Activated B cell treated with CpG ODN at 0.5 μM for 24 hours (primary cell): Measurements from ENCODE around the gene RANGRF. TPM values are rescaled to one million over a fixed set of nuclear protein-coding genes. Genes with fewer than 3 reads are reported as not detected.

ENCODE experiments used
- ATAC-seq: fragments of 200-7000 bp; cut with Tn5 transposase; one replicate; pipeline ENCODE4 v1.10.0; 2021; ENCODE audit warnings: low read depth, mild to moderate bottlenecking, moderate library complexity
- CTCF ChIA-PET: fragments of 350-600 bp; sonication (Branson Sonifier 250); formaldehyde crosslinking; loops from one replicate; lab custom pipeline; 2021; ENCODE audit warnings: antibody characterized with exemption; lab: Charles Lee
- POLR2A ChIA-PET: fragments of 350-600 bp; sonication (Branson Sonifier 250); formaldehyde crosslinking; loops from one replicate; lab custom pipeline; 2021; ENCODE audit warnings: antibody characterized with exemption; lab: Charles Lee
- DNase-seq: peaks from one replicate; pipeline ENCODE4 v3.0.0; 2022
- H3K27ac Mint-ChIP-seq: one replicate; pipeline ENCODE4 v1.8.0; 2020; ENCODE audit warnings: mixed read lengths
- H3K27me3 Mint-ChIP-seq: one replicate; pipeline ENCODE4 v1.8.0; 2021; ENCODE audit warnings: mixed read lengths
- H3K36me3 Mint-ChIP-seq: one replicate; pipeline ENCODE4 v1.8.0; 2021; ENCODE audit warnings: low read depth, mixed read lengths
- H3K4me1 Mint-ChIP-seq: one replicate; pipeline ENCODE4 v1.8.0; 2021; ENCODE audit warnings: mixed read lengths
- H3K4me3 Mint-ChIP-seq: one replicate; pipeline ENCODE4 v1.8.0; 2020; ENCODE audit warnings: mild to moderate bottlenecking, mixed read lengths
- H3K9me3 Mint-ChIP-seq: one replicate; pipeline ENCODE4 v1.8.0; 2020; ENCODE audit warnings: mixed read lengths
- intact Hi-C: fragments of 100-400 bp; cut with micrococcal nuclease; formaldehyde crosslinking; loops from one replicate; pipeline ENCODE4 v1.15.1; 2024
- total RNA-seq: library from RNA; stranded (reverse); gene quantifications from 2 replicates; pipeline ENCODE4 v1.2.3, GENCODE V29; 2022
- TF ChIP-seq, protein P1 (sequence below): fragments of 200-600 bp; IDR thresholded peaks from one replicate; pipeline ENCODE4 v1.8.0; 2022; ENCODE audit warnings: antibody characterized with exemption, mild to moderate bottlenecking

The RANGRF gene
- total RNA-seq, 1 donor from 2014 or later = 50.1 TPM

DNA sequence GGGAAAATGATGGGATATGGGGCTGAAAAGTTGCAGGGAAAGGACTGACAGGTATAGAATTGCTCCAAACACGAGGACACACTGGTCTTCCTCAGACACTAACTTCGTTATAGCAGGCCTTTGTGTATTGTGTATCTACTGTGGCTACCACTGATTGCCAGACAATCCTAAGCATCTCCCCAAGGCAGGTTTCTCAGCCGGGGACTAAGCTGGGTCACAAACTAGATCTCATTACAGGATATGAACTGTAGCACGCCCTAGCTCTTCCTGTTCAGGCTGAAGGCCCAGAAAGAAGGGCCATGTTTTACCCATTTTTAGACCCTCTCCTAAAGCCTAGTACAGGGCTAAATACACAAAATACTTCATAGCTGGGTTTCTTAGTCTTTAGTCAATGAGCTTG is 5.1 kb upstream of the RANGRF start:
- peaks cover 21% of the 10 kb centered on the region for H3K4me1 Mint-ChIP-seq
- TF ChIP-seq, protein P1, sequence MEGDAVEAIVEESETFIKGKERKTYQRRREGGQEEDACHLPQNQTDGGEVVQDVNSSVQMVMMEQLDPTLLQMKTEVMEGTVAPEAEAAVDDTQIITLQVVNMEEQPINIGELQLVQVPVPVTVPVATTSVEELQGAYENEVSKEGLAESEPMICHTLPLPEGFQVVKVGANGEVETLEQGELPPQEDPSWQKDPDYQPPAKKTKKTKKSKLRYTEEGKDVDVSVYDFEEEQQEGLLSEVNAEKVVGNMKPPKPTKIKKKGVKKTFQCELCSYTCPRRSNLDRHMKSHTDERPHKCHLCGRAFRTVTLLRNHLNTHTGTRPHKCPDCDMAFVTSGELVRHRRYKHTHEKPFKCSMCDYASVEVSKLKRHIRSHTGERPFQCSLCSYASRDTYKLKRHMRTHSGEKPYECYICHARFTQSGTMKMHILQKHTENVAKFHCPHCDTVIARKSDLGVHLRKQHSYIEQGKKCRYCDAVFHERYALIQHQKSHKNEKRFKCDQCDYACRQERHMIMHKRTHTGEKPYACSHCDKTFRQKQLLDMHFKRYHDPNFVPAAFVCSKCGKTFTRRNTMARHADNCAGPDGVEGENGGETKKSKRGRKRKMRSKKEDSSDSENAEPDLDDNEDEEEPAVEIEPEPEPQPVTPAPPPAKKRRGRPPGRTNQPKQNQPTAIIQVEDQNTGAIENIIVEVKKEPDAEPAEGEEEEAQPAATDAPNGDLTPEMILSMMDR = no peak
- H3K27me3 Mint-ChIP-seq = no peaks in the 10 kb centered on the region
- no peak overlapping the region for H3K4me3 Mint-ChIP-seq
- H3K36me3 Mint-ChIP-seq = peaks cover 2% of the 10 kb centered on the region
- intact Hi-C loops = no loop called here
- ChIA-PET CTCF (interaction anchor here (0.6 kb wide), 1 partner anchor 745 kb away, joined by 4 read pairs; no protein-coding TSS in a partner anchor), POLR2A (interaction anchor here (0.5 kb wide), 1 partner anchor 37 kb away, joined by 3 read pairs; no protein-coding TSS in a partner anchor)
- DNase-seq = no peak
- H3K9me3 Mint-ChIP-seq = no peaks in the 10 kb centered on the region
- H3K27ac Mint-ChIP-seq = no peak overlapping the region
- no peak for ATAC-seq

DNA sequence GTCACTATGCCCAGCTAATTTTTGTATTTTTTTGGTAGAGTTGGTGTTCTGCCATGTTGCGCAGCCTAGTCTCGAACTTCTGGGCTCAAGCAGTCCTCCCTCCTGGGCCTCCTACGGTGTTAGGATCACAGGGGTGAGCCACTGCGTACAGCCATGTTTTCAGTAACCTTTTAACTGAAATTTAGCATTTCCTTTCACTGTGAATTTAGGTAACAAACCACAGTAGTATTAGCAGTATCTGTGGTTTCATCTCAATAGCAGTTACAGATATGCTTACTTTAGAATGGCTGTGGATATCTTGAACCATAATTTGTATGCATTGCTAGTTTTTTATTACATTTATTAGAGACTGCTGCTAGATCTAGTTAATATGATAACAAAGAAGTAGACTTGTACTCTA is 4.3 kb upstream of the RANGRF start:
- H3K27me3 Mint-ChIP-seq = no peaks in the 10 kb centered on the region
- POLR2A ChIA-PET = interaction anchor here (0.6 kb wide), 1 partner anchor 67 kb away, joined by 3 read pairs; no protein-coding TSS in a partner anchor
- intact Hi-C loops = no loop called here
- TF ChIP-seq, protein P1 = no peak
- H3K4me1 Mint-ChIP-seq = peaks cover 27% of the 10 kb centered on the region
- CTCF ChIA-PET = no interaction called here
- ATAC-seq = no peak
- H3K4me3 Mint-ChIP-seq = no peak overlapping the region
- no peak overlapping the region for H3K27ac Mint-ChIP-seq
- peaks cover 7% of the 10 kb centered on the region for H3K36me3 Mint-ChIP-seq
- no peaks in the 10 kb centered on the region for H3K9me3 Mint-ChIP-seq
- no peak for DNase-seq

DNA sequence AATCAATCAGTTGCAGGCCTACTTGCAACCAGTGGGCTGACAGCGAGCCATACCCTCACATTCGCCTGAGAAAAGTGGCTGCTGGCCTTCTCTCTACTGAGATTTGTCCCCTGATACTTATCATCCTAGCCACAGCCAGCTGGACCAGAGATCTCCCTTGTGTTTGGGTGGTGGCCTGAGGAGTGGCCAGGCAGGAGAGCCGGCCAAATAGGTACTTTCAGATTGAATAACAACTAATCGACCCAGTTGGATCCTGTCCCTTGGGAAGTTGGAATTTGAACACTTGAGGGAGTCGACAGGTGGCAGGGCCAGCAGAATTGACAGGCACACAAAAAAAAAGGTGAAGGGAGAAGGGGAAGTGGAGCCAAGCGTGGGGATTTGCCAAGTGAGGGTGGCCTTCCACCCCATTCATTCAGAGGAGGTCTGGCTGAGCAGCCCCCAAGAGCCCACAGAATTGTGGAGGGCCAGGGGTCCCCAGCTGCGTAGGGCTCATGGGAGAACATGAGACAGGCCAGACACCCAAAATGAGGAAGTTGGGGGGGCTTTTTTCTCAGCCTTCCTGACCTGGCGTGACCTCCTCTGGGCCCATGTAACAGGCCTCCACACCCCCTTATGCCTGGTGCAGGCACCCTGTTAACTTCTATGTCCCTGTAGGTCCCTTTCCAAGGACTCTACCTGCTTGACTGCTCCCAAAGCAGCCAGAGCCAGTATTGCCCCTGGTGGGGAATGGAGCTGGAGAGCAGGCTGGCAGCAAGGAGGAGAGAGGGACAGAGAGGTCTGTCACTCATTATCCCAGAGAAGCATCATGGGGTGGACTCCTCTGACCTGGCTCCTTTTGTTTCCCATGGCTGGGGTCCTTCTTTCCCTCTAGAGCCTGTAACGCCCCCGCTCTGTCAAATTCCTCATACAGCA is 2.9 kb upstream of the RANGRF start:
- no peaks in the 10 kb centered on the region for H3K9me3 Mint-ChIP-seq
- intact Hi-C loops = loop anchor here (5.0 kb wide), 1 partner anchor 353 kb away; the partner anchor contains the start of genes CNTROB and TRAPPC1
- ChIA-PET POLR2A (interaction anchor here (0.6 kb wide), 1 partner anchor 91 kb away, joined by 4 read pairs; no protein-coding TSS in a partner anchor), CTCF (no interaction called here)
- peaks cover 9% of the 10 kb centered on the region for H3K36me3 Mint-ChIP-seq
- no peak for DNase-seq
- H3K27me3 Mint-ChIP-seq = no peaks in the 10 kb centered on the region
- TF ChIP-seq, protein P1 = no peak
- H3K27ac Mint-ChIP-seq = no peak overlapping the region
- H3K4me1 Mint-ChIP-seq = peaks cover 41% of the 10 kb centered on the region
- ATAC-seq = no peak
- H3K4me3 Mint-ChIP-seq = no peak overlapping the region

DNA sequence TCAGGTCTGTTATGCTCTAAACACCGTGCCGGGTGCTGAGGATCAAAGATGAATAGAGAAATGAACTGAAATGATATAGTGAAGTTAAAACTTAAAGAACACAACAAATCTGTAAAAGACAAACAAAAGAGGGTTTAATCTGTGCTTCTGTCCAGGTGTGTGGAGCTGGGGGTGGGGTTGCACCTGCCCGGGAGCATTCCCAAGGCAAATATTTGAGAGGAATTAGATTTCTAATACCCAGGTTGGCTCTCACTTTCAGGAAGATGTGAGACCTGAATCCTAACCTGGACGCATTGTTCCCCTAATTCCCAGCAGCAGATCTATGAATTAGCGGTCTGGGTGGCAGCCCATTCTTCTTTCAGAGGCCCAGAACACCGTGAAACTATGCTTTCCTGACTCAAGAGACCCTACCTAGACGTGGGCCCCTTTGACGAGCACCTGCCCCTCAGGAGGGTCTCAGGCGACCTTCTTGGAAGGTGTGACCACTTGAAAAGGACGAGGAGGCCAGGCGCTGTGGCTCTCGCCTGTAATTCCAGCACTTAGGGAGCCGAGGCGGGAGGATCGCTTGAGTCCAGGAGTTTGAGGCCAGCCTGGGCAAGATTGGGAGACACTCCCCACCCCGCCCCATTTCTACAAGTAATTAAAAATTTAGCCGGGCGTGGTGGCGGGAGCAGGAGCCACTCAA is 677 bp upstream of the RANGRF start:
- Mint-ChIP-seq H3K4me1 (peaks cover 46% of the 10 kb centered on the region), H3K27ac (peak overlapping the region; percentile 97), H3K36me3 (peaks cover 9% of the 10 kb centered on the region), H3K4me3 (peak overlapping the region; percentile 98), H3K27me3 (no peaks in the 10 kb centered on the region), H3K9me3 (no peaks in the 10 kb centered on the region)
- ChIA-PET POLR2A (interaction anchor here (0.8 to 2.2 kb wide), 9 partner anchors 40 to 168 kb away, joined by 4 to 45 read pairs (median 7); partner anchors contain the start of genes AURKB, BORCS6, CTC1 and PFAS), CTCF (interaction anchor here (1.0 kb wide), 1 partner anchor 38 kb away, joined by 4 read pairs; the partner anchor contains the start of gene PFAS)
- intact Hi-C loops = loop anchor here (1.0 to 5.0 kb wide), 5 partner anchors 38 to 444 kb away; partner anchors contain the start of genes ALOXE3, CNTROB, PFAS and TRAPPC1
- DNase-seq (no peak), ATAC-seq (no peak)
- TF ChIP-seq, protein P1 = no peak
